NCI-H82 (cell line): Measurements from ENCODE around the gene PPP1R10.
A peak's percentile ranks its signal among the peaks of the same experiment; 100 is the strongest.
"Not testable (repeated sequence)": the region's sequence is repeated elsewhere in the genome, so short reads cannot be mapped to it uniquely, and the experiment has no call there.

Experiments
- DNase-seq: peaks from one replicate; lab custom pipeline; 2025; lab: John Stamatoyannopoulos, UW

Gene PPP1R10

GRCh38 chr6:30616811-30617564, at the start of gene PPP1R10:
PPP1R10 (minus strand) TSS chr6:30617243; CDS start chr6:30609944, 7,299 bp downstream.
- DNase-seq, result peak; percentile 100

GRCh38 chr6:30666300-30666699, 49.3 kb upstream of the PPP1R10 start:
- not testable (repeated sequence) for DNase-seq

GRCh38 chr6:30664994-30665767, 48.1 kb upstream of the PPP1R10 start:
- no peak for DNase-seq

GRCh38 chr6:30657922-30658321, 40.9 kb upstream of the PPP1R10 start:
- DNase-seq, result not testable (repeated sequence)

- DNase-seq, result no peak
Measured at GRCh38 chr6:30657454-30657853, 40.4 kb upstream of the PPP1R10 start.

GRCh38 chr6:30656513-30656912, 39.5 kb upstream of the PPP1R10 start:
- DNase-seq, result no peak

GRCh38 chr6:30655743-30656094, 38.7 kb upstream of the PPP1R10 start:
- DNase-seq, result no peak

- DNase-seq, result no peak
Measured at GRCh38 chr6:30654798-30655742, 38.0 kb upstream of the PPP1R10 start.

GRCh38 chr6:30651143-30651542, 34.1 kb upstream of the PPP1R10 start:
- DNase-seq, result no peak

GRCh38 chr6:30647242-30648116, 30.4 kb upstream of the PPP1R10 start:
- peak; percentile 96 for DNase-seq

- peak; percentile 97 for DNase-seq
Measured at GRCh38 chr6:30646450-30647241, 29.6 kb upstream of the PPP1R10 start, which contains the start of gene C6orf136. C6orf136 (plus strand) TSS chr6:30647133; CDS start chr6:30647232, 99 bp downstream.

- DNase-seq, result peak; percentile 38
Measured at GRCh38 chr6:30645989-30646388, 28.9 kb upstream of the PPP1R10 start.

- DNase-seq, result no peak
Measured at GRCh38 chr6:30644769-30645168, 27.7 kb upstream of the PPP1R10 start.

GRCh38 chr6:30643656-30644055, 26.6 kb upstream of the PPP1R10 start:
- no peak for DNase-seq

- no peak for DNase-seq
Measured at GRCh38 chr6:30641048-30641447, 24.0 kb upstream of the PPP1R10 start.

- DNase-seq, result no peak
Measured at GRCh38 chr6:30640481-30640880, 23.4 kb upstream of the PPP1R10 start.

GRCh38 chr6:30635834-30636233, 18.8 kb upstream of the PPP1R10 start:
- DNase-seq, result peak; percentile 66

- peak; percentile 90 for DNase-seq
Measured at GRCh38 chr6:30626484-30627366, 9.7 kb upstream of the PPP1R10 start, which contains the start of gene ATAT1. ATAT1 (plus strand) TSS chr6:30626874.

- DNase-seq, result no peak
Measured at GRCh38 chr6:30625511-30625910, 8.5 kb upstream of the PPP1R10 start.
